HTR-8/SVneo (cell line): ENCODE results near the gene COMP.
A peak's percentile ranks its signal among the peaks of the same experiment; 100 is the strongest.

Source experiments
- DNase-seq: peaks from one replicate; pipeline ENCODE4 v3.0.0; 2011; ENCODE audit warnings: low spot score, mixed read lengths; ENCODE audit not compliant: insufficient read length
- FAIRE-seq: peaks from 2 replicates; lab custom pipeline; 2011; peaks lifted over from hg19 to GRCh38; lab: Jason Lieb, UNC

COMP gene

GRCh38 chr19:18756896-18757295 is 34.2 kb downstream of the COMP start:
- FAIRE-seq, result no peak
- no peak for DNase-seq

GRCh38 chr19:18754501-18754900 is 36.6 kb downstream of the COMP start:
- FAIRE-seq, result no peak
- no peak for DNase-seq

- FAIRE-seq, result no peak
- no peak for DNase-seq
Measured at GRCh38 chr19:18751571-18751970, 39.5 kb downstream of the COMP start.

GRCh38 chr19:18750295-18750970 is 40.7 kb downstream of the COMP start:
- no peak for DNase-seq
- no peak for FAIRE-seq

- FAIRE-seq, result peak; percentile 20
- no peak for DNase-seq
Measured at GRCh38 chr19:18749362-18750231, 41.5 kb downstream of the COMP start.

GRCh38 chr19:18746401-18747325 is 44.4 kb downstream of the COMP start:
- FAIRE-seq (no peak), DNase-seq (no peak)

- DNase-seq, result no peak
- FAIRE-seq, result no peak
Measured at GRCh38 chr19:18745931-18746330, 45.2 kb downstream of the COMP start.

- DNase-seq (no peak), FAIRE-seq (no peak)
Measured at GRCh38 chr19:18745012-18745735, 45.9 kb downstream of the COMP start.

GRCh38 chr19:18743784-18744418 is 47.2 kb downstream of the COMP start:
- DNase-seq, result no peak
- FAIRE-seq, result no peak

- no peak for FAIRE-seq
- DNase-seq, result no peak
Measured at GRCh38 chr19:18742838-18743783, 48.0 kb downstream of the COMP start.

GRCh38 chr19:18742324-18742723 is 48.8 kb downstream of the COMP start:
- DNase-seq (no peak), FAIRE-seq (no peak)

- no peak for DNase-seq
- FAIRE-seq, result no peak
Measured at GRCh38 chr19:18741124-18742121, 49.7 kb downstream of the COMP start.

GRCh38 chr19:18738961-18739690 is 52.0 kb downstream of the COMP start:
- FAIRE-seq, result no peak

GRCh38 chr19:18737954-18738351 is 53.2 kb downstream of the COMP start:
- FAIRE-seq (no peak), DNase-seq (no peak)

More at GRCh38 chr19:18738961-18739690, 52.0 kb downstream of the COMP start:
- DNase-seq, result no peak

- FAIRE-seq, result no peak
Measured at GRCh38 chr19:18737337-18737953, 53.7 kb downstream of the COMP start.

More at GRCh38 chr19:18737337-18737953, 53.7 kb downstream of the COMP start:
- no peak for DNase-seq
